T-helper 17 cell (primary cell): ENCODE data around the gene ZNF74. TPM values are rescaled to one million over a fixed set of nuclear protein-coding genes. Genes with fewer than 3 reads are reported as not detected.
A peak's percentile ranks its signal among the peaks of the same experiment; 100 is the strongest.

Source experiments
- ATAC-seq: fragments of 150-1000 bp; cut with Tn5 transposase; 2 replicates; pipeline ENCODE4 v1.10.0; 2021; ENCODE audit warnings: mild to moderate bottlenecking, moderate library complexity
- DNase-seq, 3 donors: peaks; one replicate each; pipeline versions ENCODE4 v3.0.0 to v3.0.0-alpha.2; 2020 to 2021
- H3K9me3 ChIP-seq: one replicate; pipeline ENCODE4 v1.7.0; 2013; ENCODE audit warnings: low read length, mild to moderate bottlenecking; ENCODE audit not compliant: control insufficient read depth, poor library complexity, severe bottlenecking
- H3K27ac Mint-ChIP-seq: one replicate; pipeline ENCODE4 v1.8.0; 2022; ENCODE audit warnings: mild to moderate bottlenecking, moderate library complexity, mixed read lengths
- H3K27me3 Mint-ChIP-seq: one replicate; pipeline ENCODE4 v1.8.0; 2022; ENCODE audit warnings: mixed read lengths
- H3K36me3 Mint-ChIP-seq: one replicate; pipeline ENCODE4 v1.8.0; 2022; ENCODE audit warnings: low read depth, mixed read lengths
- H3K4me1 Mint-ChIP-seq: one replicate; pipeline ENCODE4 v1.8.0; 2022; ENCODE audit warnings: mild to moderate bottlenecking, mixed read lengths
- H3K4me3 Mint-ChIP-seq: one replicate; pipeline ENCODE4 v1.8.0; 2022; ENCODE audit warnings: mild to moderate bottlenecking, moderate library complexity, mixed read lengths
- total RNA-seq, 4 donors: library from RNA in 2 of 4; stranded (reverse) in 2 of 4; gene quantifications; one replicate each; pipeline ENCODE4 v1.2.3 and lab custom pipeline; 2022 to 2026

Gene ZNF74
- total RNA-seq, 2 donors from 2014 or later, result 5.2 to 5.6 TPM

- ATAC-seq (no peak), DNase-seq (no peak)
- Mint-ChIP-seq H3K27ac (no peak overlapping the region), H3K36me3 (peaks cover 7% of the 10 kb centered on the region), H3K4me3 (peak overlapping the region; percentile 77), H3K4me1 (peaks cover 31% of the 10 kb centered on the region), H3K27me3 (peaks cover 29% of the 10 kb centered on the region)
- no peaks in the 10 kb centered on the region for H3K9me3 ChIP-seq
Observed at GRCh38 chr22:20438427-20438677, 44.4 kb downstream of the ZNF74 start.

GRCh38 chr22:20438678-20439492 lies 44.9 kb downstream of the ZNF74 start:
- peaks cover 7% of the 10 kb centered on the region for H3K36me3 Mint-ChIP-seq
- peak overlapping the region; percentile 77 for H3K4me3 Mint-ChIP-seq
- DNase-seq, result no peak
- peaks cover 31% of the 10 kb centered on the region for H3K4me1 Mint-ChIP-seq
- H3K27ac Mint-ChIP-seq, result no peak overlapping the region
- ATAC-seq, result no peak
- peaks cover 29% of the 10 kb centered on the region for H3K27me3 Mint-ChIP-seq
- H3K9me3 ChIP-seq, result no peaks in the 10 kb centered on the region

DNA sequence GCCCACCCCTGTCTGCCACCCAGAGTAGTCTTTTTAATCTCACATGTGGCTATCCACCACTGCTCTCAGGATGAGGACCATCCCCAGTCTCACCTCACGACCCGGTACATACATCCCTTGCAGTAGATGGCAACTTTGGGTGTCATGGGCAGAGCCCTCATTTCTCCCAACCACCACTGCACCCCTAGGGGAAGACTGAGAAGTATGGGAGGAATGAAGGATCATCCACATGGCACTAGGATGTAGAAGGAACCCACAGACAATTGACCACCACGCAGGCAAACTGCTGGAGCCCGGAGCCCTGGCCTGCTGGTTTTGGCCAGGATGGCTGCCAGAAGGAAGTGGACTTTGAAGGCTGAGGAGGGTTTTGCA lies 45.6 kb downstream of the ZNF74 start:
- Mint-ChIP-seq H3K4me1 (peaks cover 31% of the 10 kb centered on the region), H3K27me3 (peaks cover 29% of the 10 kb centered on the region), H3K4me3 (peak overlapping the region; percentile 63), H3K27ac (no peak overlapping the region), H3K36me3 (peaks cover 9% of the 10 kb centered on the region)
- ATAC-seq (no peak), DNase-seq (no peak)
- H3K9me3 ChIP-seq, result no peaks in the 10 kb centered on the region

DNA sequence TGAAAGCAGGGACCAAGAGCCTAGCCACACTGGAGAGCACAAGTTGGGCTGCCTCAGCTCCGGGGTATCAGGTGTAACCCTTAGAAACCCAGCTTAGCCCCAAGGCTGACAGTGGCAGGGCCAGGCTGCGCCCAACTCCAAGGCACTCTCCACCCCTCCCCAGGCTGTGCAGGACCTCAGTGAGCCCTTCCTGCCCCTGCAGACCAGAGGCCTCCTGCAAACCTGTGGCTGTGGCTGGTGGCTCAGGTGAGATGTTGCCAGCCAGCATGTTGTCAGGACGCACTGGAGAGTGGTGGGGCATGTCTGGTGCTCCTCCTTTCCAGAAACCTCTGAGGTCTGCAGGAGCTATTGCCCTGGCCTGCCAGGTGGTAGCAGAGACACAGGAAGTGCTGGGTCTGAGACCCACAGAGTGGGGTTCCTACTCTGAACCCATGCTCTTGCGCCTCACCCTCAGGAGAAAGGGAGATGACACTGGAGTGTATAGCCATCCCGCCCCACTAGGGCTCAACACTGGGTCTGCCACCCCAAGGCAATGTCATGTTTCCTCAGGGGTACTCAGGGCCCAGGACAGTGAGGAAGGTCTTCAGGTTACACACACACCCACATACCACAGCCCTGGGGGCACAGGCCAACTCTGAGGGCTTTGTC lies 46.1 kb downstream of the ZNF74 start:
- Mint-ChIP-seq H3K27me3 (peaks cover 24% of the 10 kb centered on the region), H3K4me1 (peaks cover 26% of the 10 kb centered on the region), H3K36me3 (peaks cover 8% of the 10 kb centered on the region), H3K4me3 (peak overlapping the region; percentile 63), H3K27ac (no peak overlapping the region)
- H3K9me3 ChIP-seq, result no peaks in the 10 kb centered on the region
- no peak for ATAC-seq
- DNase-seq, result no peak

GRCh38 chr22:20440637-20441591 lies 47.0 kb downstream of the ZNF74 start:
- H3K27me3 Mint-ChIP-seq, result peaks cover 15% of the 10 kb centered on the region
- H3K36me3 Mint-ChIP-seq, result peaks cover 8% of the 10 kb centered on the region
- DNase-seq (no peak), ATAC-seq (no peak)
- H3K4me1 Mint-ChIP-seq, result peaks cover 18% of the 10 kb centered on the region
- no peak overlapping the region for H3K4me3 Mint-ChIP-seq
- H3K9me3 ChIP-seq, result no peaks in the 10 kb centered on the region
- no peak overlapping the region for H3K27ac Mint-ChIP-seq

- H3K4me1 Mint-ChIP-seq, result peaks cover 16% of the 10 kb centered on the region
- peaks cover 8% of the 10 kb centered on the region for H3K36me3 Mint-ChIP-seq
- no peak overlapping the region for H3K27ac Mint-ChIP-seq
- DNase-seq (no peak), ATAC-seq (no peak)
- no peaks in the 10 kb centered on the region for H3K9me3 ChIP-seq
- H3K27me3 Mint-ChIP-seq, result peaks cover 13% of the 10 kb centered on the region
- no peak overlapping the region for H3K4me3 Mint-ChIP-seq
Observed at GRCh38 chr22:20441631-20442484, 47.9 kb downstream of the ZNF74 start.

DNA sequence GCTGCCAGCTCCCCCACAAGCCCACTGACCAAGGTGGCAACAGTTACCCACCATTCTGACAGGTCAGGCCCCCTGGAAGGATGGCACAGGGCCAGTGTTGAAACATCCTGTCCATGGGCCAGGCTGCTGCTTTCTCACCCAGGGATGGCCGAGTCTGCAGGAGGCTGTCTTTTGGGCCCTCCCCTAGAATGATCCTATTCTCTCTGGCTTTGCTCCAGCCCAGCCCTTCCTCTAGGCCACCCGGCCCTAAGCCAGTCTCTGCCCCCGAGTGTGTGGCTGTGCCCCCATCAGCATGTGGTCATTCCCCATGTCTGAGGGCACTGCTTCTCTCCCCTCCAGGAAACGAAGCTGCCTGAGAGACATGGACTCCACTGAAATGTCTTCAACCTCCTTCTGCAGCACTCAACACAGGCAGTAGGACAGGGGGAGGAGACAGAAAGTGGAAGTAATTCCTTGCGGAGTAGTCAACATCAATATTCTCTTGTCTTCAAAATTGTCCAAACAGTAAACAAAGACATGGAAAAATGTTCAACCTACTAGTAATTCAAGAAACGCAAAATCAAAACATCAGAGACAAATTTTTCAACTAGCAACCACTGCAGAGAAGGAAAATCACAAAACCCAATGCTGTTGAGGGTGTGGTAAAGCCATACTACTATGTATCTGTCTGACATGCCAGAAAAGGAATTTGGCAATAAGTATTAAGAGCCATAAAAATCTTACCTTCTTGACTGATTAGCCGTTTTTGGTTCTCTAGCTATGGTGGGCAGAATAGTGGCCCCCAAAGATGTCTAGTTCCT lies 48.7 kb downstream of the ZNF74 start:
- H3K36me3 Mint-ChIP-seq, result peaks cover 8% of the 10 kb centered on the region
- no peak overlapping the region for H3K4me3 Mint-ChIP-seq
- peaks cover 7% of the 10 kb centered on the region for H3K27me3 Mint-ChIP-seq
- no peak for DNase-seq
- H3K27ac Mint-ChIP-seq, result no peak overlapping the region
- no peak for ATAC-seq
- H3K9me3 ChIP-seq, result no peaks in the 10 kb centered on the region
- peaks cover 10% of the 10 kb centered on the region for H3K4me1 Mint-ChIP-seq

GRCh38 chr22:20444325-20444724 lies 50.4 kb downstream of the ZNF74 start:
- Mint-ChIP-seq H3K27me3 (no peaks in the 10 kb centered on the region), H3K4me1 (peaks cover 4% of the 10 kb centered on the region), H3K4me3 (no peak overlapping the region), H3K36me3 (peaks cover 8% of the 10 kb centered on the region), H3K27ac (no peak overlapping the region)
- no peaks in the 10 kb centered on the region for H3K9me3 ChIP-seq
- ATAC-seq (no peak), DNase-seq (no peak)

GRCh38 chr22:20446383-20446970 lies 52.5 kb downstream of the ZNF74 start:
- peak overlapping the region; percentile 63 for H3K27ac Mint-ChIP-seq
- ATAC-seq (no peak), DNase-seq (no peak)
- H3K9me3 ChIP-seq, result no peaks in the 10 kb centered on the region
- H3K27me3 Mint-ChIP-seq, result no peaks in the 10 kb centered on the region
- no peak overlapping the region for H3K4me3 Mint-ChIP-seq
- H3K36me3 Mint-ChIP-seq, result peaks cover 6% of the 10 kb centered on the region
- peaks cover 4% of the 10 kb centered on the region for H3K4me1 Mint-ChIP-seq

GRCh38 chr22:20448630-20449029 lies 54.7 kb downstream of the ZNF74 start:
- Mint-ChIP-seq H3K36me3 (peaks cover 4% of the 10 kb centered on the region), H3K4me1 (peaks cover 4% of the 10 kb centered on the region), H3K27ac (no peak overlapping the region), H3K27me3 (no peaks in the 10 kb centered on the region), H3K4me3 (no peak overlapping the region)
- H3K9me3 ChIP-seq, result no peaks in the 10 kb centered on the region
- no peak for DNase-seq
- ATAC-seq, result no peak

DNA sequence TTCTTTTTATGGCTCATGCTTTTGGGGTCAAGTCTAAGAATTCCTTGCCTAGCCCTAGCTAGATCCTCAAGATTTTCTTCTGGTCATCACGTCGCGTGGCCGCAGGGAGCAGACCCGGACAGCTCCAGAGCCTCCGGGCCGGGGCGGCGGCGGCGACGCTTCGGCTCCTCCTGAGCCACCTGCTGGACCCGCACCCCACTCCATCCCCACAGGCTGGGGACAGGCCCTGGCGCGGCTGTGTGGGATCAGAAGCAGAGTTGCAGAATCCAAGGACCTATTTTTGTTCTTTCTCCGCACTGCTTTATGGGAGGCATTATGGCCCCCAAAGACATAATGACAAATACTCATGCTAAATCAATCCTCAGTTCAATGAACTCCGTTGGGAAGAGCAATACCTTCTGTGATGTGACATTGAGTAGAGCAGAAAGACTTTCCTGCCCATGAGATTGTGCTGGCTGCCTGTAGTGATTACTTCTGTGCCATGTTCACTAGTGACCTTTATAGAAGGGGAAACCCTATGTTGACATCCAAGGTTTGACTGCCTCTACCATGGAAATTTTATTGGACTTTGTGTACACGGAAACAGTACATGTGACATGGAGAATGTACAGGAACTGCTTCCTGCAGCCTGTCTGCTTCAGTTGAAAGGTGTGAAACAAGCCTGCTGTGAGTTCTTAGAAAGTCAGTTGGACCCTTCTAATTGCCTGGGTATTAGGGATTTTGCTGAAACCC lies 56.0 kb downstream of the ZNF74 start:
- Mint-ChIP-seq H3K27me3 (no peaks in the 10 kb centered on the region), H3K4me1 (peaks cover 4% of the 10 kb centered on the region), H3K4me3 (no peak overlapping the region), H3K27ac (no peak overlapping the region), H3K36me3 (peaks cover 1% of the 10 kb centered on the region)
- DNase-seq, result no peak
- H3K9me3 ChIP-seq, result no peaks in the 10 kb centered on the region
- no peak for ATAC-seq
